DND-41 (cell line): ENCODE measurements around the gene MTURN.

Source experiments
- CTCF ChIP-seq: IDR thresholded peaks from 2 replicates; pipeline ENCODE4 v1.5.1; 2012; ENCODE audit warnings: borderline replicate concordance, low read length, moderate library complexity, mild to moderate bottlenecking; ENCODE audit not compliant: poor library complexity, severe bottlenecking; ENCODE audit errors: extremely low read depth
- EZH2 ChIP-seq: IDR thresholded peaks from 3 replicates; pipeline ENCODE4 v1.6.1; 2012; ENCODE audit warnings: borderline replicate concordance, low read depth, mild to moderate bottlenecking, moderate library complexity, low read length, inconsistent platforms; ENCODE audit not compliant: severe bottlenecking

GRCh38 chr7:30116771-30117170 lies 18.0 kb upstream of the MTURN start:
- TF ChIP-seq EZH2 (no peak), CTCF (no peak)
